OCI-LY1 (cell line): ENCODE results near the gene ATN1.
"Not testable (repeated sequence)": the region's sequence is repeated elsewhere in the genome, so short reads cannot be mapped to it uniquely, and the experiment has no call there.

Experiments
- EZH2 ChIP-seq: fragments of 200-600 bp; sonication (generic), shearing (Covaris generic); IDR thresholded peaks from 2 replicates; pipeline ENCODE4 v1.8.0; 2017; ENCODE audit warnings: borderline replicate concordance, mixed run types, mild to moderate bottlenecking, antibody characterized with exemption, low read length, moderate library complexity, mixed read lengths
- TF ChIP-seq, protein P1 (sequence below): fragments of 200-600 bp; sonication (generic), shearing (Covaris generic); IDR thresholded peaks from 2 replicates; pipeline ENCODE4 v1.5.1; 2017; ENCODE audit warnings: mild to moderate bottlenecking, antibody characterized with exemption, low read length, moderate library complexity, mixed read lengths

- not testable (repeated sequence) for TF ChIP-seq EZH2
- TF ChIP-seq, protein P1, sequence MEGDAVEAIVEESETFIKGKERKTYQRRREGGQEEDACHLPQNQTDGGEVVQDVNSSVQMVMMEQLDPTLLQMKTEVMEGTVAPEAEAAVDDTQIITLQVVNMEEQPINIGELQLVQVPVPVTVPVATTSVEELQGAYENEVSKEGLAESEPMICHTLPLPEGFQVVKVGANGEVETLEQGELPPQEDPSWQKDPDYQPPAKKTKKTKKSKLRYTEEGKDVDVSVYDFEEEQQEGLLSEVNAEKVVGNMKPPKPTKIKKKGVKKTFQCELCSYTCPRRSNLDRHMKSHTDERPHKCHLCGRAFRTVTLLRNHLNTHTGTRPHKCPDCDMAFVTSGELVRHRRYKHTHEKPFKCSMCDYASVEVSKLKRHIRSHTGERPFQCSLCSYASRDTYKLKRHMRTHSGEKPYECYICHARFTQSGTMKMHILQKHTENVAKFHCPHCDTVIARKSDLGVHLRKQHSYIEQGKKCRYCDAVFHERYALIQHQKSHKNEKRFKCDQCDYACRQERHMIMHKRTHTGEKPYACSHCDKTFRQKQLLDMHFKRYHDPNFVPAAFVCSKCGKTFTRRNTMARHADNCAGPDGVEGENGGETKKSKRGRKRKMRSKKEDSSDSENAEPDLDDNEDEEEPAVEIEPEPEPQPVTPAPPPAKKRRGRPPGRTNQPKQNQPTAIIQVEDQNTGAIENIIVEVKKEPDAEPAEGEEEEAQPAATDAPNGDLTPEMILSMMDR = not testable (repeated sequence)
Measured at GRCh38 chr12:6889775-6890573, 37.8 kb upstream of the ATN1 start.
